DND-41 (cell line): ENCODE data around the gene ANAPC4.

Source experiments
- CTCF ChIP-seq: IDR thresholded peaks from 2 replicates; pipeline ENCODE4 v1.5.1; 2012; ENCODE audit warnings: borderline replicate concordance, low read length, moderate library complexity, mild to moderate bottlenecking; ENCODE audit not compliant: poor library complexity, severe bottlenecking; ENCODE audit errors: extremely low read depth
- EZH2 ChIP-seq: IDR thresholded peaks from 3 replicates; pipeline ENCODE4 v1.6.1; 2012; ENCODE audit warnings: borderline replicate concordance, low read depth, mild to moderate bottlenecking, moderate library complexity, low read length, inconsistent platforms; ENCODE audit not compliant: severe bottlenecking

GRCh38 chr4:25350561-25350960 lies 26.5 kb upstream of the ANAPC4 start:
- TF ChIP-seq CTCF (no peak), EZH2 (no peak)
